ENCODE results near the gene MRAS.
"Not testable (repeated sequence)": the region's sequence is repeated elsewhere in the genome, so short reads cannot be mapped to it uniquely, and the experiment has no call there.

The MRAS gene

GRCh38 chr3:138450704-138451424 lies 102.5 kb downstream of the MRAS start:
- DNase-seq = no peak

- DNase-seq = no peak
Measured at GRCh38 chr3:138451595-138452162, 103.3 kb downstream of the MRAS start.

GRCh38 chr3:138452436-138452835 lies 104.1 kb downstream of the MRAS start:
- no peak for DNase-seq

- DNase-seq = not testable (repeated sequence)
Measured at GRCh38 chr3:138453940-138454339, 105.6 kb downstream of the MRAS start.

Data from NCI-H748 treated with DMSO at 0.1 percent for 48 hours (cell line).